Lower lobe of right lung (tissue), 2 donors: ENCODE measurements around the gene CENPH. TPM values are rescaled to one million over a fixed set of nuclear protein-coding genes. Genes with fewer than 3 reads are reported as not detected.
"Not testable (repeated sequence)": the region's sequence is repeated elsewhere in the genome, so short reads cannot be mapped to it uniquely, and the experiment has no call there.

ENCODE experiments used
- ATAC-seq, 2 donors: fragments of 200-7000 bp; cut with Tn5 transposase; one replicate each; pipeline ENCODE4 v1.9.1; 2020 to 2022; ENCODE audit warnings: mild to moderate bottlenecking in 2 of 2, moderate library complexity in 2 of 2
- DNase-seq: peaks from one replicate; pipeline ENCODE4 v3.0.0-alpha.2; 2020
- H3K27ac ChIP-seq: fragments of 200-600 bp; one replicate; pipeline ENCODE4 v1.8.0; 2022
- H3K27me3 ChIP-seq: fragments of 200-600 bp; one replicate; pipeline ENCODE4 v1.8.0; 2022; ENCODE audit warnings: low read depth
- H3K36me3 ChIP-seq: fragments of 200-600 bp; one replicate; pipeline ENCODE4 v1.8.0; 2022; ENCODE audit warnings: mild to moderate bottlenecking
- H3K4me1 ChIP-seq: fragments of 200-600 bp; one replicate; pipeline ENCODE4 v1.8.0; 2022
- H3K4me3 ChIP-seq: fragments of 200-600 bp; one replicate; pipeline ENCODE4 v1.8.0; 2022; ENCODE audit warnings: mild to moderate bottlenecking
- H3K9me3 ChIP-seq: fragments of 200-600 bp; one replicate; pipeline ENCODE4 v1.8.0; 2022
- intact Hi-C: fragments of 100-400 bp; cut with DNase I; formaldehyde crosslinking; loops from one replicate; pipeline ENCODE4 v1.11.0; 2022
- total RNA-seq: library from RNA; stranded (reverse); fragmentation: NEBNext Ultra II Directional; extraction: Animal tissue kit (Norgen Biotek cat#: 25700); gene quantifications from one replicate; pipeline ENCODE4 v1.2.1, GENCODE V29; 2021
- TF ChIP-seq, protein P1 (sequence below): fragments of 200-600 bp; IDR thresholded peaks from one replicate; pipeline ENCODE4 v1.8.0; 2022; ENCODE audit warnings: antibody characterized with exemption, mild to moderate bottlenecking
- donor health status: DM: no; HTN: yes; CAD: no; lungs with severe emphysema.

Gene CENPH
- total RNA-seq, 1 donor from 2014 or later, result 2.9 TPM

DNA sequence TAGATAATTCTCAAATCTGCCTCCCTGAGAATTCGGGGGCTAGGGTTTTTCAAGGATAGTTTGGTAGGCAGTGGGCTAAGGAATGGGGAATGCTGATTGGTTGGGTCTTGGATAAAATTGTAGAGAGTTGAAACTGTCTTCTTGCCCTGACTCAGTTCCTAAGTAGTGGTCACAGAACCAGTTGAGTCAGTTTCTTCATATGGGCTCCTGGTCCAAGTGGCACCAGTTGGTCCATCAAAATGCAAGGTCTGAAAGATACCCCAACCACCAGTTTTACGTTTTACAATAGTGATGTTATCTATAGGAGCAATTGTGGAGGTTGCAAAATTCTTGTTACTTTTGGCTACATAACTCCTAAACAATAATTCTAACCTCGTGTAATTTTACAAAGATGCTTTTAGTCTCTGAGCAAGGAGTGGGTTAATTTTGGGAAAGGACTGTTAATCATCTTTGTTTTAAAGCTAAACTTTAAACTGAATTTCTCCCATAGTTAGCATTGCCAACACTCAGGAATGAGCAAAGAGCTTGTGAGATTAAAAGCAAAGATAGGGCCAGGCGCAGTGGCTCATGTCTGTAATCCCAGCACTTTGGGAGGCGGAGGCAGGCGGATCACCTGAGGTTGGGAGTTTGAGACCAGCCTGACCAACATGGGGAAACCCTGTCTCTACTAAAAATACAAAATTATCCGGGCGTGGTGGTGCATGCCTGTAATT, 53.0 kb downstream of the CENPH start:
- Histone ChIP-seq H3K27me3 (no peaks in the 10 kb centered on the region), H3K27ac (no peak overlapping the region), H3K4me1 (peaks cover 14% of the 10 kb centered on the region), H3K4me3 (no peak overlapping the region), H3K9me3 (no peaks in the 10 kb centered on the region), H3K36me3 (peaks cover 33% of the 10 kb centered on the region)
- intact Hi-C loops, result no loop called here
- no peak for ATAC-seq
- DNase-seq, result no peak
- TF ChIP-seq, protein P1, sequence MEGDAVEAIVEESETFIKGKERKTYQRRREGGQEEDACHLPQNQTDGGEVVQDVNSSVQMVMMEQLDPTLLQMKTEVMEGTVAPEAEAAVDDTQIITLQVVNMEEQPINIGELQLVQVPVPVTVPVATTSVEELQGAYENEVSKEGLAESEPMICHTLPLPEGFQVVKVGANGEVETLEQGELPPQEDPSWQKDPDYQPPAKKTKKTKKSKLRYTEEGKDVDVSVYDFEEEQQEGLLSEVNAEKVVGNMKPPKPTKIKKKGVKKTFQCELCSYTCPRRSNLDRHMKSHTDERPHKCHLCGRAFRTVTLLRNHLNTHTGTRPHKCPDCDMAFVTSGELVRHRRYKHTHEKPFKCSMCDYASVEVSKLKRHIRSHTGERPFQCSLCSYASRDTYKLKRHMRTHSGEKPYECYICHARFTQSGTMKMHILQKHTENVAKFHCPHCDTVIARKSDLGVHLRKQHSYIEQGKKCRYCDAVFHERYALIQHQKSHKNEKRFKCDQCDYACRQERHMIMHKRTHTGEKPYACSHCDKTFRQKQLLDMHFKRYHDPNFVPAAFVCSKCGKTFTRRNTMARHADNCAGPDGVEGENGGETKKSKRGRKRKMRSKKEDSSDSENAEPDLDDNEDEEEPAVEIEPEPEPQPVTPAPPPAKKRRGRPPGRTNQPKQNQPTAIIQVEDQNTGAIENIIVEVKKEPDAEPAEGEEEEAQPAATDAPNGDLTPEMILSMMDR, result no peak

DNA sequence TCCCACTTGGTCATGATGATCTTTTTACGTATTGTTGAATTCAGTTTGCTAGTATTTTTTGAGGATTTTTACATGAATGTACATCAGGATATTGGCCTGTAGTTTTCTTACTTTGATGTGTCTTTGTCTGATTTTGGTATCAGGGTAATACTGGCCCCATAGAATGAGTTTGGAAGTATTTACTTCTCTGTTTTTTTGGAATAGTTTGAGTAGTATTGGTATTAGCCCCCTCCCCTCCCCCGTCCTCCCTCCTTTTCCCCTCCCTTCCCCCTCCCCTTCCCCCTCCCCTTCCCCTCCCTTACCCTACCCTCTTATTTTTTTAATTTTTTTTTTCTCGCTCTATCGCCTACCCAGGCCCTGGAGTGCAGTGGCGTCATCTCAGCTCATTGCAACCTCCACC, 55.6 kb downstream of the CENPH start:
- H3K27ac ChIP-seq, result no peak overlapping the region
- H3K4me3 ChIP-seq, result no peak overlapping the region
- no peak for DNase-seq
- intact Hi-C loops, result no loop called here
- no peak for ATAC-seq
- H3K36me3 ChIP-seq, result peaks cover 9% of the 10 kb centered on the region
- H3K27me3 ChIP-seq, result no peaks in the 10 kb centered on the region
- H3K9me3 ChIP-seq, result peaks cover 4% of the 10 kb centered on the region
- TF ChIP-seq, protein P1, result no peak
- H3K4me1 ChIP-seq, result no peaks in the 10 kb centered on the region

DNA sequence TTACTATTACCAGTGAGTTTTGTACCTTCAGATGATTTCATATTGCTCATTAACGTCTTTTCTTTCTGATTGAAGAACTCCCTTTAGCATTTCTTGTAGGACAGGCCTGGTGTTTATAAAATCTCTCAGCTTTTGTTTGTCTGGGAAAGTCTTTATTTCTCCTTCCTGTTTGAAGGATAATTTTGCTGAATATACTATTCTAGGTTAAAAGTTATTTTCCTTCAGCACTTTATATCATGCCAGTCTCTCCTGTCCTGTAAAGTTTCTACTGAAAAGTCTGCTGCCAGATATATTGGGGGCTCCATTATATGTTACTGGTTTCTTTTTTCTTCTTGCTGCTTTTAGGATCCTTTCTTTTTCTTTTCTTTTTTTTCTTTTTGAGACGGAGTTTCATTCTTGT, 58.6 kb downstream of the CENPH start:
- no peak for ATAC-seq
- TF ChIP-seq, protein P1, result no peak
- no peak for DNase-seq
- H3K9me3 ChIP-seq, result peaks cover 4% of the 10 kb centered on the region
- H3K27ac ChIP-seq, result no peak overlapping the region
- no peaks in the 10 kb centered on the region for H3K36me3 ChIP-seq
- H3K4me3 ChIP-seq, result no peak overlapping the region
- intact Hi-C loops, result no loop called here
- no peaks in the 10 kb centered on the region for H3K4me1 ChIP-seq
- no peaks in the 10 kb centered on the region for H3K27me3 ChIP-seq

DNA sequence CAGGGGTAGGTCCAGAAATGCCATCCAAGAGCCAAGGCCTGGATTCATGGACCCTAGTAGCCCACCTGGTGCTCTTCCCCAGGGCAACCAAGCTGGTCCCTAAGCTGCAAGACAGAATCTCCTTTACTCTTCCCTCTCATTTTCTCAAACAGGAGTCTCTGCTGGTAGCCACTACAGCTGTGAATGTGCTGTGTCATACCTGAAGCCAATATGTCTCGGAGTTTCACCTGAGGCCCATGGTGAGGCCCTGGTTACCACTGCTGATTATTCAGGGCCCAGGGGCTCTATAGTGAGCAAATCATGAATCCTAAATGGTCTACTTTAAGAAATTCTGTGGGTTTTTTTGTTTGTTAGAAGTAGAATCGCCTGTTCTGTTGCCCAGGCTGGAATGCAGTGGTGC, 61.2 kb downstream of the CENPH start:
- Histone ChIP-seq H3K4me3 (no peak overlapping the region), H3K9me3 (peaks cover 4% of the 10 kb centered on the region), H3K27me3 (no peaks in the 10 kb centered on the region), H3K27ac (no peak overlapping the region), H3K36me3 (peaks cover 5% of the 10 kb centered on the region), H3K4me1 (no peaks in the 10 kb centered on the region)
- no peak for ATAC-seq
- DNase-seq, result no peak
- TF ChIP-seq, protein P1, result no peak
- intact Hi-C loops, result no loop called here

DNA sequence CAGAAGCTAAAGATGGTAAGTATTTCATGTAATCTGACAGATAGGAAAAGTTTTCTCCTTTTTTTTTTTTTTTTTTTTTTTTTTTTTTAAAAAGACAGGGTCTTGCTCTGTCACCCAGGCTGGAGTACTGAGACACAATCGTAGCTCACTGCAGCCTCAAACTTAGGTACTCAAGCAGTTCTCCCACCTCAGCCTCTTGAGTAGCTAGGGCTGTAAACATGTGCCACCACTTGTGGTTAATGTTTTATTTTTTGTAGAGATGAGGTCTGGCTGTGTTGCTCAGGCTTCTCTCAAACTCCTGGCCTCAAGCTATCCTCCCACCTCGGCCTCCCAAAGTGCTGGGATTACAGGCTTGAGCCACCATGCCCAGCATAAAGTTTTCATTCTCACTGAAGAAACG, 63.1 kb downstream of the CENPH start:
- H3K27me3 ChIP-seq, result no peaks in the 10 kb centered on the region
- peaks cover 4% of the 10 kb centered on the region for H3K9me3 ChIP-seq
- ATAC-seq, result peak; percentile 66 to 69
- no peak for DNase-seq
- intact Hi-C loops, result no loop called here
- no peak overlapping the region for H3K27ac ChIP-seq
- no peak overlapping the region for H3K4me3 ChIP-seq
- TF ChIP-seq, protein P1, result no peak
- peaks cover 18% of the 10 kb centered on the region for H3K36me3 ChIP-seq
- no peaks in the 10 kb centered on the region for H3K4me1 ChIP-seq

DNA sequence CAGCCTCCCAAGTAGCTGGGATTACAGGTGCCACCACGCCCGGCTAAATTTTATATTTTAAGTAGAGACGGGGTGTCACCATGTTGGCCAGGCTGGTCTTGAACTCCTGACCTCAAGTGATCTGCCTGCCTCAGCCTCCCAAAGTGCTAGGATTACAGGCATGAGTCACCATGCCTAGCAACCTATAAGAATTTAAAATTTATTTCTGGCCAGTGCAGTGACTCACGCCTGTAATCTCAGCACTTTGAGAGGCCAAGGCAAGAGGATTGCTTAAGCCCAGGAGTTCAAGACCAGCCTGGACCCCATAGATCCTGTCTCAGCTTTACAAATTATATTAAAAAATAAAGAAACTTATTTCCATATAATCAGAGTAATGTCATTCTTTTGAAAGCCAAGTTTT, 66.6 kb downstream of the CENPH start:
- H3K27ac ChIP-seq, H3K4me1 ChIP-seq, H3K27me3 ChIP-seq, intact Hi-C loops, ATAC-seq, H3K4me3 ChIP-seq, H3K9me3 ChIP-seq, DNase-seq: not testable (repeated sequence)
- peaks cover 53% of the 10 kb centered on the region for H3K36me3 ChIP-seq
